Islet precursor cell (in vitro differentiated cells): ENCODE results near the gene CHD3.
A peak's percentile ranks its signal among the peaks of the same experiment; 100 is the strongest.

Experiments
- DNase-seq: peaks from one replicate; pipeline ENCODE4 v3.0.0-alpha.2; 2018

CHD3 gene

GRCh38 chr17:7888184-7888920 is at the start of gene CHD3:
TSS of gene CHD3 (plus strand) at chr17:7888789. CDS start at chr17:7889001, 212 bp downstream.
- peak; percentile 91 for DNase-seq

DNA sequence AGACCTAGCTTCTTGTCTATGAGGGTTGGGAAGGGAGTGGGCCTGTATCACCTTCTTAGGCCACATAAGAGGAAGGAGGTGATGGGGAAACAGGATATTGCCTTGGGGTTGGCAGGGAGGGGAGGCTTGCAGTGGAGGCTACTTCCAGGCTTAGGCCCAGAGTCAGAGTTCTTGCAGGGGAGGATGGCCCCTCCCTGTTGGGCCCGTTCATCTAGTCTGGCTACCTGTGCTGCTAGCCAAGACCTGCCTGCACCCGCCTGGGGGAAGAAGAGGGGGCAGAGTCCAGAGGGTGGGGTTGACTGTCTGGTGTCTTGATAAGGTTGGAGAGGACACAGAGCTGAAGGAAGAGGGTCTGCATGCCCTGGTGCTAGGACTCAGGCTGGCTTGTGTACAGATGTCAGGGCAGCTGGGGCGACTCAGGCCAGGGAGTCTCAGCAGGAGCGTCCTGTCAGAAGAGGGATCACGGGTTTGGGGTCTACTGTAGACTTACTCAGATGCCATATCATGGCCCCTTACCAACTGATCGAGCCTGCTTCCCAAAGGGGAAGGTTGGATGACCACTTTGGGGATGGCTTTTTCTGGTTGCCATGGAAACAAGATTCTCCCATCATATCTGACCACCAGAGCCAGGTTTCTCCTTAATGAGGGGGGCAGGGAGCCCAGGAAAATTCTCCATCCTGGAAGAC is 49.3 kb upstream of the CHD3 start:
- peak; percentile 84 for DNase-seq

GRCh38 chr17:7839876-7840261 is 48.7 kb upstream of the CHD3 start:
- DNase-seq = no peak

DNA sequence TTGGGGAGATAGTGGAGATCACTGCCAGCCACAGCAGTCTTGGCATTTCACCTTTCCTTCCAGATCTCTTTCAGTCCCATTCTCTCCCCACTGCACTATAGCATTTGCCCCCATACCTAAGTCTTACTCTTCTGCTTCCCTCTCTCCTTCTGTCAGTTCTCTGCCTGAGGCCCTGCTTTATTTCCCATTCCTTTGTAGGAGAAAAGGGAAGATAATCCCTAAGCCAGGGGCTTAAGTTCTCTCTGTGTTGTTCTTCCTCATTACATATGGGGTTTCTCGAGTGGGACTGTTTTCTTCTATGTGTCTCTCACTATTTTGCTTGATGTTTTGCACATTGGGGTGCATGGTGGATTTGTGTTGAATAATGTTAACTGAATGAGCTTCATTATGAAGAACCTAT is 48.1 kb upstream of the CHD3 start:
- DNase-seq = no peak

- no peak for DNase-seq
Observed at GRCh38 chr17:7840875-7841274, 47.7 kb upstream of the CHD3 start.

DNA sequence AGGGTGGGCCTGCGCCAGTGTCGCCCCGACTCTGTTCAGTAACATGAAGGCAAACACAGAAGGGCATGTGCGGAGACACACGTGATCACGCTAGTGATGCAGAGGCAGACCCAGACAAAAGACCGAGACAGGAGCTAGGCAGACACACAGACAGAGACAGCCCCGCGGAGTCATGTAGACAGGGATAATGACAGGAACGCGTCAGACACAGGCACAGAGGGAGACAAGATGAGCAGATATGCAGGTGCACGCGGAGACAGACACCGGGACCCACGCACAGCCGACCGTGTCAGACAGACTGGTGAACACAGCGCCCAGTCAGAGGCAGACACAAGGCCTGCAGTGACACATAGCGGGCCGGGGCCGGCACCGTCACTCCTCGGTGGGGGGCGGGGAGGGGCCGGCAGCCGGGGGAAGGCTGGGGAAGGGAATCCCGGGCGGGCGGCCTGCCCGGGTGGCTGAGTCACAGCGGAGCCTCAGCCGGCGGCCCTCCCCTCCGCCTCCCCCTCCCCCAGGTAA is 47.1 kb upstream of the CHD3 start:
- peak; percentile 99 for DNase-seq

GRCh38 chr17:7841915-7842379 is 46.6 kb upstream of the CHD3 start:
- DNase-seq = peak; percentile 97

- DNase-seq = peak; percentile 91
Observed at GRCh38 chr17:7842380-7843256, 46.0 kb upstream of the CHD3 start.

DNA sequence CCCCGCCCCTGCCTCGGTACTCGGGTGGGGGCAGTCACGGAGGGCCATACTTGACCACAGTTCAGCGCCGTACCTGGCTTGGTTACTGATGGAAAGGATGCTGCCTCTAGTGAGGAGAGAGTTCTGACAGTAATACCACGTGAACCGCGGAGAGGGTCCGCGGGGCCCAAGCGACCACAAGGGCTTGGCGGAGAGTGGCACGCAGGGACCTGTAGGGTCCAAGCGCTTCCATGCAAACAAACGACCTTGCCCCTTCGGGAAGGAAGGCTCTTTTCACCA is 45.4 kb upstream of the CHD3 start:
- no peak for DNase-seq

DNA sequence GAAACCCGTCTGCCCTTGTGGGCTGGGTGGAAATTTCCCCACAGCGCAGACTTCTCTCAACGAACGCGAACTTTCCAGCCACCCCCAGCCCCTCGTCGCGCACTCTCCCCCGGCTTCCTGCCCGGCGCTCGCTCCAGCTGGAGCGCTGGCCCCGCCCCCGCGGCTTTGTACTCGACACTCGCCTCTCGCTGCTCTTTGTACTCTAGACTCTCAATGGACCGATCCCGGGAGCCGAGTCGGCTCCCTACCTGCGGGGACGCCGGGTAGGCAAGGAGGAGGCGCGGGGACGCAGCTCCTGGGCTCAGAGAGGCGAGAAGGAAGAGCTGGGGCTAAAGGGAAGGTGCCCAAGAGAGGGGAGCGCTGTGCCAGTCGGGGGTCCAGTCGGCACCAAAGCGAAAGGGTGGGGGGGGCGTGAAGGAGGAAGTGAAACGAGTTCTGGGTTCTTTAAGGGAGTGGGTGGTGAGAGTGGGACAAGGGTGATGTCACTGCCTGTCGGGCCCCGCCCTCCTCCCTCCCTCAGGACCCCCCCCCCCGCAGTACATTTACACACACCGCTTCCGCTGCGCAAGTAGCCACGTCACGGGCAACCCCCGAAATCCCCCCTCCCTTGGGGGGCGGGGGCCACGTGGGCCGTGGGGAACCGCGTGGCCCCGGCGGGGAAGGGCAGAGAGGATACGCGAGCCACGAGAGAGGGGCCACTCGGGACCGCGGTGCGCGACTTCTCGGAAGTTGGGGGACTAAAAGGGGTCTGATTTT is 44.9 kb upstream of the CHD3 start:
- peak; percentile 96 for DNase-seq

GRCh38 chr17:7844292-7845154 is 44.1 kb upstream of the CHD3 start:
- peak; percentile 98 for DNase-seq

- DNase-seq = no peak
Observed at GRCh38 chr17:7845359-7846062, 43.1 kb upstream of the CHD3 start.

DNA sequence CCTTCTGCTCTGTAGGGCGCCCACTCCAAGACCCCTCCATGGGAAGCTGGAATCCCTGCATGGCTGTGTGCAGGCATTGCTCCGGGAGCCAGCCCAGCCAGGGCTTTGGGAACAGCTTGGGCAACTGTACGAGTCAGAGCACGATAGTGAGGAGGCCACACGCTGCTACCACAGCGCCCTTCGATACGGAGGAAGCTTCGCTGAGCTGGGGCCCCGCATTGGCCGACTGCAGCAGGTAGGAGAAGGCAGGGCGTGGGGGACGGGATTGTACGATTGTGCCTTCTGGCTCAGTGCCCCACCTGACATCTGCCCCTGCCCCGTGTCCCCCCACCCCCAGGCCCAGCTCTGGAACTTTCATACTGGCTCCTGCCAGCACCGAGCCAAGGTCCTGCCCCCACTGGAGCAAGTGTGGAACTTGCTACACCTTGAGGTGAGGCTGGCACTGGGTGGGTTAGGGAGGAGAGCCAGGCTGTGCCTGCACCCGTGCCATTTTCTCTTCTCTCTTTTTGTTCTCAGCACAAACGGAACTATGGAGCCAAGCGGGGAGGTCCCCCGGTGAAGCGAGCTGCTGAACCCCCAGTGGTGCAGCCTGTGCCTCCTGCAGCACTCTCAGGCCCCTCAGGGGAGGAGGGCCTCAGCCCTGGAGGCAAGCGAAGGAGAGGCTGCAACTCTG is 42.4 kb upstream of the CHD3 start:
- DNase-seq = no peak

GRCh38 chr17:7846765-7847661 is 41.6 kb upstream of the CHD3 start:
- no peak for DNase-seq

- DNase-seq = no peak
Observed at GRCh38 chr17:7848131-7848579, 40.4 kb upstream of the CHD3 start.

- no peak for DNase-seq
Observed at GRCh38 chr17:7848739-7849129, 39.9 kb upstream of the CHD3 start.

- DNase-seq = no peak
Observed at GRCh38 chr17:7849130-7849750, 39.3 kb upstream of the CHD3 start.

- no peak for DNase-seq
Observed at GRCh38 chr17:7849751-7850504, 38.7 kb upstream of the CHD3 start.
